GM18858 (cell line): Measurements from ENCODE around the gene PRSS22.

Experiments used
- ATAC-seq: cut with Tn5 transposase; IDR thresholded peaks from one replicate; pipeline ENCODE4 v1.9.1; 2021; ENCODE audit not compliant: unreplicated experiment

PRSS22 gene

GRCh38 chr16:2829501-2830354, 28.2 kb downstream of the PRSS22 start, which contains the start of gene ZG16B:
Gene ZG16B (plus strand): TSS chr16:2830303. CDS start chr16:2830442, 139 bp downstream.
- ATAC-seq, result no peak

DNA sequence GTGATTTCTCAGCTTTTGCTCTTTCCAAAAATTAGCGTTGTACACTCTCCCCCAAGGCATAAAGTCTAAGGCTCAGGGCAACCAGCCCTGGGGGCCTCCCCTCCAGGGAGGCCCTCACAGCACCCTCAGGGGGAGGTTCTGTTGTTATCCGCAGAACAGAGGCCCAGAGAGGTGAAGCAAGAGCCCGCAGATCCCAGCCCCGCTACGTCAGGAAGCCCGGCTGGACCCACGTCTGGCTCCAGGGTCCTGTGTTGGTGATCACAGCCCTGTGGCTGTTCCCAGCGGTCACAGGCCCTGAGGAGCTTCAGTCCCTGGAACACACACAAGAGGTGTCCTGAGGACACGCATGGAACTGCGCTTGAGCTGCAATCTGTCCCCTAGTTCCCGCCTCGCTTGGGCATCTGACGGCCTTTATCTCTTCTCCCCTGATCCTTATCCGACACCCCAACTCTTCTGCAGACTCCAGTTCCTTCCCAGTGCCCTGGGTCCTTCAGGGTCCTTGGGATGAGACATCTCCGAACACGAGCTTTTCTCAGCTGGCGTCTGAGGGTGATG, 29.0 kb downstream of the PRSS22 start:
- ATAC-seq, result no peak

GRCh38 chr16:2828521-2828840, 29.5 kb downstream of the PRSS22 start:
- ATAC-seq, result no peak

- ATAC-seq, result no peak
Observed at GRCh38 chr16:2827831-2828520, 30.0 kb downstream of the PRSS22 start.

DNA sequence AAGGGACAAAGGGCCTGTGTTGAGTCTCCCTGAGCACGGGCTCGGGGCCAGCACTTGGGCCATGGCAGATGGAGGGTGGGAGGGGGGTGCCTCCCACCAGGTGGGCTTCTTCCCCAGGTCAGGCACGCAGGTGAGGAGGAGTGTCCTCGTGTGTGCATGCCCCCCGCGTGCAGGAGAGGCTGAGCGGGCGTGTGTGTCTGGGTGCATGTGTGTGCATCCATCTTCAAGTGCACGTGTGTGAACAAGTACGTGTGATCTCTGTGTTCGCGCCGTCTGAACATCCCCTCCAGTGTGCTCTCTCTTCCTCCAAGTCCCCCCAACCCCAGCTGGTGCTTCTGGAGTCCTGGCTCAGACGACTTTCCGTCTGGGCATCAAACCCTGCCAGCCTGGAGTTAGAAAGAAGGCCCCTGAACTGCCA, 30.6 kb downstream of the PRSS22 start:
- no peak for ATAC-seq

DNA sequence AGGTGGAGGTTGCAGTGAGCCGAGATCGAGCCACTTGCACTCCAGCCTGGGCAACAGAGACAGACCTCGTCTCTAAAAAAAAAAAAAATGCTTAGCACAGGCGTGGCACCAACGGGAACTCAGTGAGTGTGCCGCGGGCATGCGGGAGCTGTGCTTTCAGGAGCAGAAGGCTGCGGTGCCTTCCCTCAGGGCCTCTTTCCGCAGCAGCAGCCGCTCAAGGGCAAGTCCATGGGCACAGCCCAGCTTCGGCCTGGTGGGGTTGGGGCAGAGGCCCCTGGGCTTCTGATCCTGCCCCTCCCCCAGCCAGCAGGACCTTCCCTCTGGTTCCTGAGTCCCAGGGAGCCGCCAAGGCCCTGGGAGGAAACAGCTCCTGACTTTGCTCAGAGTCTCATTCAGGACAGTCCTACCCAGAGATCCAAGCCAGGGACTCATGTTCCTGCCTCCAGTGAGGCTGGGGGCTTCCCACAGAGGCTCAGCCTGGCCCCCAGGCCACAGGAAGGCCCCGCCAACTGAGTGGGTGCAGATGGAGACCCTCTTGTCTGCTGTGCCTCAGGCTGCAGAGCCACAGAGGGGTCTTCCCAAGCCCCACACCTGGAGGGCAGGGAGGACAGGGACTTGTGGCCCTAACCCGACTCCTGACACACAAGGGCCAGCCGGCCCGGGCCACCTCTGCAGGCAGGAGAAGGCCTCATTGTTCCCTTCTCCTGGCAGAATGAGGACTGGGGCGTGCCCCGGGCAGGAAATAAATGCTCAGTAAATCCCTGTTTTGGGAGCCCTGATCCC, 31.2 kb downstream of the PRSS22 start:
- no peak for ATAC-seq

DNA sequence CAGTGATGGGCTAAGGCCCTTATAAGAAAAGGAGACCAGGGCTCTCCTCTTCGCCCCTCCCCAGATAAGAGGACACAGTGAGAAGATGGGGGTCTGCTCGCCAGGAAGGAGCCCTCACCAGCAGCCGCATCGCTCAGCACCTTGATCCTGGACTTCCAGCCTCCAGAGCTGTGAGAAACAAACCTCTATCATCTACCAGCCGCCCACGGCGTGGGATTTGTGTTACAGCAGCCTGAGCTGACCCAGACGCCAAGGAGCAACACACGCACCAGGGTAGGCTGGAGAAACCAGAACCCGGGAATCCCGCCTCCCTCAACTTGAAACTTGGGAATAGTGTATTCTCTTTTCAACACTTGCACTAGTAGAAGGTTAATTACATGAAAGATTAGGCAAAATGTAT, 32.1 kb downstream of the PRSS22 start:
- no peak for ATAC-seq

GRCh38 chr16:2825049-2825742, 32.8 kb downstream of the PRSS22 start:
- no peak for ATAC-seq

- ATAC-seq, result no peak
Observed at GRCh38 chr16:2824626-2825025, 33.3 kb downstream of the PRSS22 start.

DNA sequence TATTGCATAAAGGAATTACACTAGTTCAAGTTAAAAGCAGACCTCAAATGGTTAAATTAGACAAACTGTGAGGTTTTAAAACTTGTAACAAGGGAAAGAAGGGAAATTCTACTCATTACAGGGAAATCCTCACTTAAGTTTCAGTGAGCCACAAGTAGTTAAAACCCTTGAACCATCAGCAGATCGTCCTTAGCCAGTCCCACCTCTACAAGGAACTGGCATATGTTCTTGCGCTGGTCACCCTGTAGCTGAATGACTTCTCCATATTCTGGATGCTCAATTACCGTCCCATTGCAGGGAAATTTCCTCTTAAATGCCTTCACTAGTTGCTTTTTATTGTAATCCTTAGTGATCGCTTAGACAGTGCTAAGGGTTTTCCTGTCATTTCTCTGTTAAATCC, 35.5 kb downstream of the PRSS22 start:
- ATAC-seq, result no peak

DNA sequence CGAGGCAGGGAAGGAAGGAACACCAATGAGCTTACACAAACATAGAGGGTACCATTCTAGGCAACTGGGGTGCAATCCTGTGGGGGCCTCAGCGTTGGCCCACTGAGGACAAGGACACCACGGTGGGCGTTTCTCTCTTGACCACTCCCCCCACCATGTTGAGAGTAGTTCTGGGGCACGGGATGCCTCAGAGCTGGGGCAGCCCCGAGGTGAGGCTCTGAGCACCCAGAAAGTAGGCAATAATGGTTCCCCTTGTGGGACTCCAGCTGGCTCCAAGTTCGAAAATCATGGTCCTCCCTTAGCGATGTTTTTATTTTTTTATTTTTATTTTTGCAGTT, 35.8 kb downstream of the PRSS22 start:
- no peak for ATAC-seq

GRCh38 chr16:2821487-2822157, 36.3 kb downstream of the PRSS22 start:
- ATAC-seq, result no peak

DNA sequence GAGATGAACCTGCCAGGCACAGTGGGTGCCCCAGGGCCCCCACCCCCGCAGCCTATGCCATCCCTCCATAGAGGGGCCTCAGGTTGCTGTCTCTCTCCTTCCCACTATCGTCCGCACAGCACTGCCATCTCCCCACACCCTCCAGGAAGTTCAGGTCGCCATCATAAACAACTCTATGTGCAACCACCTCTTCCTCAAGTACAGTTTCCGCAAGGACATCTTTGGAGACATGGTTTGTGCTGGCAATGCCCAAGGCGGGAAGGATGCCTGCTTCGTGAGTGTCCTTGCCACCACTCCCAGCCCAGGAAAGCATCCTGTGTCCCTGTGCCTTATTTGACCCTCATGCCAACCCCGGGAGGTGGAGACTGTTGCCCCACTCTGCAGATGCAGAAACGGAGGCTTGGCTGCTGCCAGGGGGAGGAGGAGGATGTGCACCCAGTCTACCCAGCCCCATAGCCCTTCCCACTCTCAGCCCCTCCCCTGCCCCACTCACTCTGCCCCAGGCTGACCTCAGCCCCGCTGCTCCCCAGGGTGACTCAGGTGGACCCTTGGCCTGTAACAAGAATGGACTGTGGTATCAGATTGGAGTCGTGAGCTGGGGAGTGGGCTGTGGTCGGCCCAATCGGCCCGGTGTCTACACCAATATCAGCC, 37.0 kb downstream of the PRSS22 start:
- no peak for ATAC-seq

DNA sequence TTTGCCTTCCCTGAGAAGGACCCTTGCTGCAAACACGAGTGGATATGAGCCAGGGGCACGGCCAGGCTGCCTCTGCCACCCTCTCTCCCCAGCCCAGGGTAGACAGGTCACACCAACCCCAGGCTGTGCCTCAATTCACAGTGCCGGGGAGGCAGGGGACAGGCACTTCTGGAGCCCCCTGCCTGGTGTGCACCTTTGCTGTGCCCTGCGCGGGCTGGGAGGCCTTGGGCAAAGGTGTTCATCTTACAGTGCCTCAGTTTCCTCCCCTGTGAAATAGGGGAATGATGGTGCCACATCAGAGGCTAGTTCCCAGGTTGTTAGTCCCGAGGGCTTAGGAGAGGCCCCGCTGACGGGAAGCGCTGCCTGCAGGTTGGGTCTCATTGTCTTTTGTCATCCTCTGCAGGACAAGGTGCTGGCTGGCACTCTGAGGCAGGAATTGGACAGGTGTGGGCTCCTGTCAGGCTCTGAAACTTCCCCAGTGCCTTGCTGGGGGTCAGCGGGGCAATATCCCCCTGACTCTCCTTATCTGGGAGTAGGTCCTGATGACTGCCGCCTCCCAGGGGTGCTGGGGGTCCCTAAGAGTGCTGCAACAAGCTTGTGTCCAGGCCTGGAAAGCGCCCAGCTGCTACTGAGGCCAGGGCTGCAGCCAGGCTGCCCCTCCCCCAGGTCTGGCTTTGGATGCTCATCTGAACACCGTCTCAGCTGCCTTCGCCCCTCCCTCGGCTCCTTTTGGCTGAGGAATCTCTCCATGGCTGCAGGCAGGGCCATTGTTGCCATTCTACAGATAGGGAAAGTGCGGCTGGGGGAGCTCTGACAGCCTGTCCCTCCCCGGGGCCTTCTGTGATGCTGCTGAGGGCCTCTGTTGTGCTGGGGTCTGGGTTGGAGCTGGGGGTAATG, 37.8 kb downstream of the PRSS22 start:
- no peak for ATAC-seq

DNA sequence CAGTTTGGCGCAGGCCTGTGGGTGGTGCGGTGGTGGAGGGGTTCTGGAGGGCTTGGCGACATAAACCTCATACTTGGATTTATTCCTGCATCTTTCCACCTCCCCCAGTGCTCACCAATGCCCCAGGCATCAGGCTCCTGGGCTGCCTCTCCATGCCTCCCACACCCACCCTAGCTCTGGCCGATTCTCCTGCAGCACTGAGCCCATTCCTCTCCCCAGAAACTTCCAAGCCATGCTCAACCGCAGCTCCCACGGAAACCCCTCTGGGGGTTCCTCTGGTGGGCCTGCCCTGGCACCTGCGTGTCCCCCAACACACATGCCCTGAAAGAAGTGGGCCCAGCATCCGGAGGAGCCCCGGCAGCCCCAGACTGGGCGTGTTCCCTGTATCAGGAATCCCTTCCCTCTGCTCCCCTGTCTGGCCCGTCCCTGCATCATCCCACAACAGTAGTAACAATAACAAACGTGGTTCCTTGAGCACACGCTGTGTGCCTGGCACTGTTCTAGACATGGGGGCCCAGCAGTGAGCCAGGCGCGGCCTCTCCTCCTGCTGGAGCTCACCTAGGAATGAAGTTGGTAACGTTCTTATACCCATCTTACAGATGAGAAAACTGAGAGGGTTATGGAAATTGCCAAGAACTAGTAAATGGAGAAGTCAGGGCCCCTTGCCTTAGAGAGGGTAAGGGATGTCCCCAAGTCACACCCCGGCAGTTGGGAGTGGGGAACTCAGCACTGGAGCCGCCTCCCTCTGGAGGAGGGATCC, 38.6 kb downstream of the PRSS22 start:
- ATAC-seq, result no peak

GRCh38 chr16:2818272-2818876, 39.6 kb downstream of the PRSS22 start:
- no peak for ATAC-seq

DNA sequence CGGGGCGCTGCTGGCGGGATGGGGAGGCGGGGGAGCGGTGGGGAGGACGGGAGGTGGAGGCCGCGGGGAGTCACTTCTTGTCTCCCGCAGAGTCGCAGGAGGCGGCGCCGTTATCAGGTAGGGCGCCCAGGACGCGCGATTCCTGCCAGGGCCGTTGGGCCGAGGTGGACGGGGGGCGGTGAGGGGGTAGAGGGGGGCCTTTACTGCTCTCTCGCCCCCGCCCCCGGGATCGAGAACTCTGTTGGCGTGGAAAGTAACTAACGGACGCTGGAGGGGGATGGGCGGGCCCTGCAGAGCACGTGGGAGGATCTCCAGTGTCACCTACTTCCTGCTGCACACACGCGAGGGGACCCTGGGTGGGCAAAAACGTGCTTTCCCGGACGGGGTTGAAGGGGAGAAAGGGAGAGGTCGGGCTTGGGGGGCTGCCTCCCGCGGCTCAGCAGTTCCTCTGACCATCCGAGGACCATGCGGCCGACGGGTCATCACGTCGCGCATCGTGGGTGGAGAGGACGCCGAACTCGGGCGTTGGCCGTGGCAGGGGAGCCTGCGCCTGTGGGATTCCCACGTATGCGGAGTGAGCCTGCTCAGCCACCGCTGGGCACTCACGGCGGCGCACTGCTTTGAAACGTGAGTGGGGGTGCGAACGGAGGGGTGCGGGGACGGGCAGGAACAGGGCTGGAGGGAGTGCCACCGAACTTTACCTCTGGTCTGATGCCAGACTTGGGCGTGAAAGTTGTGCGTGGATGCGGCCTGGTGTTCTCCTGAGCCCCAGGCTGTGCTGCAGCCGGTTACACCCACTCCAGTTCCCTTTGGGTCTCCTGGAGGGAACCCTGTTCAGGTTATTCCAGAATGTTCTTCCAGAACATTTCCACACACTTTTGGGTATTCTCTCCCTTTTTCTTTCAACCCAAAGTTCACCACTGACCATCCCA, 40.4 kb downstream of the PRSS22 start:
- ATAC-seq, result no peak
